LNCaP clone FGC (cell line): ENCODE results near the gene TRAK1.

Experiments used
- DNase-seq: peaks from one replicate; pipeline ENCODE4 v3.0.0-alpha.2; 2011; ENCODE audit warnings: low read depth
- H3K4me3 ChIP-seq: 2 replicates; pipeline ENCODE4 v1.5.1; 2011; ENCODE audit warnings: mild to moderate bottlenecking, low read depth, low read length, control low read depth
- TF ChIP-seq, protein P1 (sequence below): IDR thresholded peaks from 2 replicates; pipeline ENCODE4 v1.5.1; 2012; ENCODE audit warnings: mild to moderate bottlenecking; ENCODE audit not compliant: control insufficient read depth, insufficient read depth; ENCODE audit errors: extremely low read depth

The TRAK1 gene

DNA sequence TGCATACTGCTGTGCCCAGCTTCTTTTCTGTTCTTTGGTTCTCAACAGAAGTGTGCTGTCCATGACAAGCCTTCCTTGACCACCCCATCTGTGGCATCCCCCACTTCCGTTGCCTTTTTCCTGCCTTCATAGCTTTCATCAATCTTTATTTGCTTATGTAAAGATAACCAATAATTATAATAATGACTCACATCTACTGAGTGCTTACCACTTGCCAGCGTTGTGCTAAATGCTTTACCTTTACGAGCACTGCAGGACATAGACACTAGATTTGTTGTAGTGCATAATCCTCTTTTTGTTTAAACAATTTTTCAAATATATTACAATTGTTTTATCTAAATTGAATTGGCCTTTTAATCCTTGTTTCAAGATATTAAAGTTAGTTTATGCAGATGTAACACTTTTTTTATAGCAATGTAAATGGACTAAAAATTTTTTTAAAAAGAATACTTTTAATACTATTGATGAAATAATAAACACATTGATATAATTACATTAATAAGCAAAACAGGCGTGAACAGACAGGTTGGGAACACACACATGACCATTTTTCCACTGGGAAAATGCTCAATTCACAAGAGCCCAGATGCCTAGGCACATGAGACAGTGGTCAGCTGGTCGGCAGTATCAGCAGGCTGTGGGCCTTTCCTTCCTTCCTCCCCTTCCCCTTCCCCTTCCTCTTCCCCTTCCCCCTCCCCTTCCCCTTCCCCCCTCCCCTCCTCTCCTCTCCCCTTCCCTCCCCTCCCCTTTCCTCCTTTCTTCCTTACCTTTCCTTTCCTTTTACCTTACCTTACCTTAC, 42.5 kb downstream of the TRAK1 start:
- TF ChIP-seq, protein P1, sequence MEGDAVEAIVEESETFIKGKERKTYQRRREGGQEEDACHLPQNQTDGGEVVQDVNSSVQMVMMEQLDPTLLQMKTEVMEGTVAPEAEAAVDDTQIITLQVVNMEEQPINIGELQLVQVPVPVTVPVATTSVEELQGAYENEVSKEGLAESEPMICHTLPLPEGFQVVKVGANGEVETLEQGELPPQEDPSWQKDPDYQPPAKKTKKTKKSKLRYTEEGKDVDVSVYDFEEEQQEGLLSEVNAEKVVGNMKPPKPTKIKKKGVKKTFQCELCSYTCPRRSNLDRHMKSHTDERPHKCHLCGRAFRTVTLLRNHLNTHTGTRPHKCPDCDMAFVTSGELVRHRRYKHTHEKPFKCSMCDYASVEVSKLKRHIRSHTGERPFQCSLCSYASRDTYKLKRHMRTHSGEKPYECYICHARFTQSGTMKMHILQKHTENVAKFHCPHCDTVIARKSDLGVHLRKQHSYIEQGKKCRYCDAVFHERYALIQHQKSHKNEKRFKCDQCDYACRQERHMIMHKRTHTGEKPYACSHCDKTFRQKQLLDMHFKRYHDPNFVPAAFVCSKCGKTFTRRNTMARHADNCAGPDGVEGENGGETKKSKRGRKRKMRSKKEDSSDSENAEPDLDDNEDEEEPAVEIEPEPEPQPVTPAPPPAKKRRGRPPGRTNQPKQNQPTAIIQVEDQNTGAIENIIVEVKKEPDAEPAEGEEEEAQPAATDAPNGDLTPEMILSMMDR = no peak
- no peak for DNase-seq
- H3K4me3 ChIP-seq = no peak overlapping the region

DNA sequence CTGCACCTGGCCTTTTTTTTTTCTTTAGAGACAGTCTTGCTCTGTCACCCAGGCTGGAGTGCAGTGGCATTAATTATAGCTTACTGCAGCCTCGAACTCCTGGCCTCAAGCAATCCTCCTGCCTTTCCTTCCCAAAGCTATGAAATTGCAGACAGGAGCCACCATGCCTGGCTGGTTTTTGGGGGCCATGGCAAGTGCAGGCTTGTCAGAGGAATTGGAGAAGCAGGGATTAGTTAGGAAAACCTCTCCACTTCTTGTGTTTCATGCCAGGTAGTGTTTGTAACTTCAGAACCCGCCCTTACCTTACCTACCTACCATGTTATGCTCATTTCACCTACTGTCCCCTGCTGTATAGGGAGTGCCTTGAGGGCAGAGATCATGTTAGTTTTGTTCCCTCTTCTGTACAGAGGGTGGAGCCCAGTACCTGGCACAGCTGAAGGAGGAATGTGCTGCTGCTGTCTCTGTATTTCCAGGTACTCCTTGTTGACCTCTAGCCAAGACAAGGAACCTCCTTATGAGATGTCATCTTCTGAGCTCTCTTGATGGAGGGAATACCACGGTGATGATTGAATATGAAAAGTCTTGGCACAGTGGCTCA, 43.8 kb downstream of the TRAK1 start:
- H3K4me3 ChIP-seq = no peak overlapping the region
- DNase-seq = no peak
- TF ChIP-seq, protein P1 = no peak

DNA sequence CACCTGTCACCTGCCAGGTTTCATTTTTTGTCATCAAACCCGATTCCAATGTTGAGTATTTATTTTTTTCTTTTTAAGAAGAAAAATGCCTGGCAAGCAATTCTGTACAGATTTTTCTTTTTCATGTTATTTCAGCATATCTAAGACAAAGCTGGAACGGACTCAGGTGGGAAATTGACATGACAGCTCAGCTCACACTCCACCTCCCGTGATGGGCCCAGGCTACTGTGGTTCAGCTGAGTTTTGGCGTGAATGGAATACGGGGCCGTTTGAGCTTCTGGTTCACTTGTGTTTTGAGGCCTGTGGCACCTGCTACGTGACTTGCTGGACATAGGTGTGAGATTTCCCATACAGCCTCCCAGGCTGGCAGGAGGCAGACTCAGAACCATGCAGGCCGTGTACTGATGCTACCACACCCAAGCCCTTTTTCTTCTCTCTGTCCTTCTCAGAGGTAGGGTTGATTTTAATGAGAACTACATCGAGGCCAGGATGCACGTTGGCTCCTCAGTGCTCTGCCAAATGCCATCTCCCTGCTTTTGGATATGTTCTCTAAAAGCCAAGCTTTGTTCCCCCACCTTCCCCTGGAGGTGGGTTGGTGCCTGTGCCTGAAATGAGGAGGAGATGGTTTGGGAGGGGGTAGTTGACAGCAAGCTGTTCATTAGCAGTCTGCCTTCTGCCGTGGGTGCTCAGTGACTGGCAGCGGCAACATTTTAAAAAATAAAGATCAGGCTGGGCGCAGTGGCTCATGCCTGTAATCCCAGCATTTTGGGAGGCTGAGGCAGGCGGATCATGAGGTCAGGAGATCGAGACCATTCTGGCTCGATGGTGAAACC, 48.7 kb downstream of the TRAK1 start:
- TF ChIP-seq, protein P1 = no peak
- H3K4me3 ChIP-seq = no peak overlapping the region
- DNase-seq = no peak

DNA sequence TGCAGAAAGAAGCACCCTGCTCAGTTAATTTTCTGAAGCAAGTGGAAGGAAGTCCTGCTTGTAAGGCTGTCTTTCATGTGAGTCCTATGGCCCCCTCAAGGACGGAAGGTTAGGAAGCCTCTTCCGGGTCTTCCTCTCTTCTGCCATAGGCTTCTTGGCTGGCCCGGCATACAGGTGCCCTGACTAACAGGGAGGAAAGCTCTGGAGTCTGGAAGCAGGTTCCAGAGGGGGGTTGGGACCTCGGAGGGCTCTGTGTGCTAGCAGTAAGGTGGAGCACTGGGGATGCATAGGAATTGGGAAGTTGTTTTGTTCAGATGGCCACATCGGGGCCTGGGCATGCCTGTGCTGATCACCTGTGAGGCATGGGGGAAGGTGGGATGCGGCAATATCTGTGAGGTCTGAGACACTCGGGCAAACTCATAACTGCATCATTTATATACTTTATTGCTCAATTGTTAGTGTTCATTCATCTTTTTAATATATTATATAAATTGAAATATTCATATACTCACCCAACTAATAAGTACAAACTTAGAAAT, 49.6 kb downstream of the TRAK1 start:
- no peak overlapping the region for H3K4me3 ChIP-seq
- TF ChIP-seq, protein P1 = no peak
- DNase-seq = no peak

DNA sequence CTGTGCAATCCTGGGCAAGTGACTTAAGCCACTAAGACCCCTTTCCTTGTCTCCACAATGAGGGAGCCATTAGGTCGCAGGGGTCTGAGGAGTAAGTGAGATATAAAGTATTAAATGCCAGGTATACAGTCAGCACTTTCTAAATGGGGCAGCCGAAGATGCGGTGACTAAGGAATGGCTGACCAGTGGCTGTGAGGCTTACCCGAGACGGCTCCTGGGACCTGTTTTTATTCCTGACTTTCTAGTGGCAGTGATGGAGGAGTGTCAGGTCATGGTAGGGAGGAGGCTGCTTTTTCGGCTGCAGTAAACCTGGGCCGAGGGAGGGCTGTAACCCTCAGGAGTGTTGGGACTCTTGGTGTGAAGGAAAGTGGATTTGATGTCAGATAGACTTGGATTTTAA, 52.3 kb downstream of the TRAK1 start:
- DNase-seq = no peak
- TF ChIP-seq, protein P1 = no peak
- no peak overlapping the region for H3K4me3 ChIP-seq

DNA sequence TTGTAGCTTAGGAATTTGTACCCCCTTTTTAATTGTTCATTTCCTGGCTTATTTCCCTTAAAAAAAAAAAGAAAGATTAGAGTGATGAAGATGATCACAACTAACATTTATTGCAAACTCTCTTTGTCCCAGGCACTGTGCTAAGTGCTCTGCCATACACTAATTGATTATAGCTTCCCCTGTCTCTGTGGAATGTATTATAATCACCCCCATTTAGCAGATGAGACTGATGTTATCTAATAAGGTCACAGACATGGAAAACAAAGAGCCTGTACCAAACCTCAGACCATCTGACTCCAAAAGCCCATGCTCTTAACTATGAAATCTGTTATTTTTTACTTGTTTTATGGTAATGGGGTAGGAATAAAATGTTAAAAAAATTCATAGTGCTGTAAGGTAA, 53.1 kb downstream of the TRAK1 start:
- H3K4me3 ChIP-seq = no peak overlapping the region
- TF ChIP-seq, protein P1 = no peak
- DNase-seq = no peak
